Measurements from ENCODE around the gene SPATA6. TPM values are rescaled to one million over a fixed set of nuclear protein-coding genes. Genes with fewer than 3 reads are reported as not detected.

SPATA6 gene
- total and polyA plus RNA-seq, 2 donors (not counting 3 experiments of a cell fraction or from before 2014, with no cell fraction given), result 0.79 to 4.9 TPM

DNA sequence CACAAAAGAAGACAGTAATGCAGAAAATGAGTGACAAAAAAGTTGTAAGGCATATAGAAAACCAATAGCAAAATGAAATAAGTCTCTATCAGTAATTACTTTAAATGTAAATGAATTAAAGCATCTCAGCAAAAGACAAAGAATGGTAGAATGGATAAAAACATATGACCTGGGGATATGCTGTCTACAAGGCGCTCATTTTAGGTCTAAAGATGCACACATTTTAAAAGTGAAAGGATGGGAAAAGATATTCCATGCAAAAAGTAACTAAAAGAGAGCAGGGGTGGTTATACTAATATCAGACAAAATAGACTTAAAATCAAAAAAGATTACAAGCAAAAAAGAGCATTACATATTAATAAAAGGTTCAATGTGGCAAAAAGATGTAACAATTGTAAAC lies 41.2 kb downstream of the SPATA6 start:
- Histone ChIP-seq H3K36me3 (ENCODE audit: control insufficient read depth in 2 of 2, extremely low read depth in 1 of 2, insufficient read depth in 2 of 2, low read length in 2 of 2) (no peaks in the 10 kb centered on the region), H3K27ac (ENCODE audit: insufficient read depth, low read depth, low read length) (no peak overlapping the region), H3K4me1 (ENCODE audit: control insufficient read depth, extremely low read depth, insufficient read depth, low read length) (peaks cover 7% of the 10 kb centered on the region), H4K20me1 (replicated peaks; ENCODE audit: control insufficient read depth, extremely low read depth, insufficient read depth, low read length) (no peaks in the 10 kb centered on the region), H3K4me2 (ENCODE audit: insufficient read depth, low read length) (no peak overlapping the region), H3K9me3 (replicated peaks; ENCODE audit: control insufficient read depth, insufficient read depth, low read length) (no peaks in the 10 kb centered on the region), H3K27me3 (ENCODE audit: control insufficient read depth in 2 of 2, insufficient read depth in 2 of 2, low read length in 2 of 2) (no peaks in the 10 kb centered on the region), H3K9me1 (replicated peaks; ENCODE audit: control insufficient read depth, extremely low read depth, insufficient read depth, low read length) (no peaks in the 10 kb centered on the region), H3K4me3 (replicated peaks in 1 of 3; ENCODE audit: insufficient read depth in 1 of 3, low read depth in 1 of 3, low read length in 3 of 3) (no peak overlapping the region), H3K9ac (replicated peaks; ENCODE audit: extremely low read depth, insufficient read depth, low read length) (no peak overlapping the region), H2AFZ (ENCODE audit: low read depth, low read length) (no peak overlapping the region), H3K79me2 (ENCODE audit: control insufficient read depth, insufficient read depth, low read length) (no peaks in the 10 kb centered on the region)
- FAIRE-seq (no peak), DNase-seq (ENCODE audit: low read depth, low spot score) (no peak)
- no peak for TF ChIP-seq MYC (IDR thresholded peaks at IDR 0.05; ENCODE audit: low read depth, low read length)
- TF ChIP-seq EZH2 (IDR thresholded peaks at IDR 0.05; ENCODE audit: borderline replicate concordance, low read depth, low read length, severe bottlenecking), result no peak
- TF ChIP-seq GATA2 (IDR thresholded peaks at IDR 0.05; ENCODE audit: insufficient read depth, insufficient read length, low read depth, low read length), result no peak
- TF ChIP-seq, protein P1, sequence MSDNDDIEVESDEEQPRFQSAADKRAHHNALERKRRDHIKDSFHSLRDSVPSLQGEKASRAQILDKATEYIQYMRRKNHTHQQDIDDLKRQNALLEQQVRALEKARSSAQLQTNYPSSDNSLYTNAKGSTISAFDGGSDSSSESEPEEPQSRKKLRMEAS (IDR thresholded peaks at IDR 0.05; ENCODE audit: insufficient read depth, insufficient read length), result no peak
- TF ChIP-seq, protein P2, sequence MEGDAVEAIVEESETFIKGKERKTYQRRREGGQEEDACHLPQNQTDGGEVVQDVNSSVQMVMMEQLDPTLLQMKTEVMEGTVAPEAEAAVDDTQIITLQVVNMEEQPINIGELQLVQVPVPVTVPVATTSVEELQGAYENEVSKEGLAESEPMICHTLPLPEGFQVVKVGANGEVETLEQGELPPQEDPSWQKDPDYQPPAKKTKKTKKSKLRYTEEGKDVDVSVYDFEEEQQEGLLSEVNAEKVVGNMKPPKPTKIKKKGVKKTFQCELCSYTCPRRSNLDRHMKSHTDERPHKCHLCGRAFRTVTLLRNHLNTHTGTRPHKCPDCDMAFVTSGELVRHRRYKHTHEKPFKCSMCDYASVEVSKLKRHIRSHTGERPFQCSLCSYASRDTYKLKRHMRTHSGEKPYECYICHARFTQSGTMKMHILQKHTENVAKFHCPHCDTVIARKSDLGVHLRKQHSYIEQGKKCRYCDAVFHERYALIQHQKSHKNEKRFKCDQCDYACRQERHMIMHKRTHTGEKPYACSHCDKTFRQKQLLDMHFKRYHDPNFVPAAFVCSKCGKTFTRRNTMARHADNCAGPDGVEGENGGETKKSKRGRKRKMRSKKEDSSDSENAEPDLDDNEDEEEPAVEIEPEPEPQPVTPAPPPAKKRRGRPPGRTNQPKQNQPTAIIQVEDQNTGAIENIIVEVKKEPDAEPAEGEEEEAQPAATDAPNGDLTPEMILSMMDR (IDR thresholded peaks at IDR 0.05; ENCODE audit: extremely low read depth in 1 of 2, insufficient read depth in 1 of 2, low read depth in 1 of 2, low read length in 2 of 2), result no peak
- no peak for TF ChIP-seq FOS (IDR thresholded peaks at IDR 0.05; ENCODE audit: borderline replicate concordance, insufficient read depth, low read length)
- no peak for TF ChIP-seq JUN (IDR thresholded peaks at IDR 0.05; ENCODE audit: borderline replicate concordance, insufficient read depth, insufficient read length, low read depth)
- no peak for TF ChIP-seq POLR2AphosphoS5 (IDR thresholded peaks at IDR 0.05; ENCODE audit: insufficient read depth, low read depth, low read length)
- TF ChIP-seq POLR2A (IDR thresholded peaks at IDR 0.05; ENCODE audit: low read depth, low read length), result no peak
- dilution Hi-C loops (cut with MboI; ENCODE audit: extremely low pct_ligation_motif_present, low sequenced_read_pairs) (no loop called here), intact Hi-C loops (cut with micrococcal nuclease) (loop anchor here (2.0 kb wide), 1 partner anchor 40 kb away; no protein-coding TSS in a partner anchor)
- POLR2A ChIA-PET, result no interaction called here
- CTCF ChIA-PET, result no interaction called here
- no TSS peak for BruUV-seq (replicated peaks)
